KMS-11 (cell line): ENCODE measurements around the gene MLIP.
"Not testable (repeated sequence)": the region's sequence is repeated elsewhere in the genome, so short reads cannot be mapped to it uniquely, and the experiment has no call there.

Experiments
- H2AFZ ChIP-seq: fragments of 200-600 bp; sonication (generic); 2 replicates; pipeline ENCODE4 v1.6.1; 2016; ENCODE audit warnings: antibody characterized with exemption, mixed run types, low read depth
- H3K27ac ChIP-seq: fragments of 200-600 bp; sonication (generic); 2 replicates; pipeline ENCODE4 v1.6.1; 2016; ENCODE audit warnings: mild to moderate bottlenecking, mixed run types
- H3K27me3 ChIP-seq: fragments of 200-600 bp; sonication (generic); 2 replicates; pipeline ENCODE4 v1.6.1; 2017; ENCODE audit warnings: mild to moderate bottlenecking, low read depth, mixed run types, moderate library complexity; ENCODE audit not compliant: insufficient read depth
- H3K36me3 ChIP-seq: fragments of 200-600 bp; sonication (generic); 2 replicates; pipeline ENCODE4 v1.6.1; 2017; ENCODE audit warnings: mild to moderate bottlenecking, mixed run types; ENCODE audit not compliant: insufficient read depth
- H3K4me1 ChIP-seq: fragments of 200-600 bp; sonication (generic); 2 replicates; pipeline ENCODE4 v1.6.1; 2016; ENCODE audit warnings: mild to moderate bottlenecking, low read depth, mixed run types; ENCODE audit not compliant: poor library complexity, severe bottlenecking
- H3K4me2 ChIP-seq: fragments of 200-600 bp; sonication (generic); 2 replicates; pipeline ENCODE4 v1.7.0; 2016; ENCODE audit warnings: mild to moderate bottlenecking, mixed run types
- H3K4me3 ChIP-seq: fragments of 200-600 bp; sonication (generic); IDR thresholded peaks from 2 replicates; pipeline ENCODE4 v1.6.1; 2017; ENCODE audit warnings: low read depth, low read length, mixed read lengths; ENCODE audit not compliant: insufficient read depth
- H3K79me2 ChIP-seq: fragments of 200-600 bp; sonication (generic); 2 replicates; pipeline ENCODE4 v1.6.1; 2016; ENCODE audit warnings: low read depth, mixed run types; ENCODE audit not compliant: insufficient read depth
- H3K9ac ChIP-seq: fragments of 200-600 bp; sonication (generic); 2 replicates; pipeline ENCODE4 v1.6.1; 2016; ENCODE audit warnings: mild to moderate bottlenecking, mixed run types
- H4K20me1 ChIP-seq: fragments of 200-600 bp; sonication (generic); 2 replicates; pipeline ENCODE4 v1.6.1; 2016; ENCODE audit warnings: mild to moderate bottlenecking, mixed run types; ENCODE audit not compliant: insufficient read depth
- TF ChIP-seq, protein P1 (sequence below): fragments of 200-600 bp; sonication (generic); conservative IDR thresholded peaks from 2 replicates; pipeline ENCODE4 v1.6.1; 2017; ENCODE audit warnings: low read depth, mild to moderate bottlenecking, antibody characterized with exemption, low read length, moderate library complexity, mixed read lengths

MLIP gene

DNA sequence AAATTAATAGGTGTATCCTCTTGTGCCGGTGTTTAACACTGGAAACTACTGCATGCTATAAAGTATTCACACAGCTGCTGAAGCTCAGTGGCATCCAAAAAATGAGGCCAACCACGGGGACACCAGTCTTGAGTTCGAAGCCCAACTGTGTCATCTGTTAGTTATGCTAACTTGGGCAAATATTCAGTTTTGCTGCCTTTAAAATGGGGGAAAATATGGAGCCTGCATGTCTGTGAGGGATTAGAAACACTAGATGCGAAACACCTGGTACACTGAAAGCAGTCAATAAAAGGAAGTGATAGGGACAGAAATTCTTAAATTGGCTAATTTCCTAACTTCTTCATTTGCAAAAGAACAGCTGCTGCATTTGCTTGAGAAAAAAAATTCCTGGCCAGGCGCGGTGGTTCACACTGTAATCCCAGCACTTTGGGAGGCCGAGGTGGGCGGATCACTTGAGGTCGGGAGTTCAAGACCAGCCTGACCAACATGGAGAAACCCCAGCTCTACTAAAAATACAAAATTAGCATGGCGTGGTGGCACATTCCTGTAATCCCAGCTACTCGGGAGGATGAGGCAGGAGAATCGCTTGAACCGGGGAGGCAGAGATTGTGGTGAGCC is 36.6 kb upstream of the MLIP start:
- Histone ChIP-seq H3K79me2 (no peaks in the 10 kb centered on the region), H3K4me1 (peaks cover 3% of the 10 kb centered on the region), H3K4me3 (no peak overlapping the region), H3K4me2 (no peak overlapping the region), H3K27me3 (no peaks in the 10 kb centered on the region), H2AFZ (no peak overlapping the region), H3K9ac (no peak overlapping the region), H4K20me1 (no peaks in the 10 kb centered on the region), H3K36me3 (no peaks in the 10 kb centered on the region), H3K27ac (no peak overlapping the region)
- TF ChIP-seq, protein P1, sequence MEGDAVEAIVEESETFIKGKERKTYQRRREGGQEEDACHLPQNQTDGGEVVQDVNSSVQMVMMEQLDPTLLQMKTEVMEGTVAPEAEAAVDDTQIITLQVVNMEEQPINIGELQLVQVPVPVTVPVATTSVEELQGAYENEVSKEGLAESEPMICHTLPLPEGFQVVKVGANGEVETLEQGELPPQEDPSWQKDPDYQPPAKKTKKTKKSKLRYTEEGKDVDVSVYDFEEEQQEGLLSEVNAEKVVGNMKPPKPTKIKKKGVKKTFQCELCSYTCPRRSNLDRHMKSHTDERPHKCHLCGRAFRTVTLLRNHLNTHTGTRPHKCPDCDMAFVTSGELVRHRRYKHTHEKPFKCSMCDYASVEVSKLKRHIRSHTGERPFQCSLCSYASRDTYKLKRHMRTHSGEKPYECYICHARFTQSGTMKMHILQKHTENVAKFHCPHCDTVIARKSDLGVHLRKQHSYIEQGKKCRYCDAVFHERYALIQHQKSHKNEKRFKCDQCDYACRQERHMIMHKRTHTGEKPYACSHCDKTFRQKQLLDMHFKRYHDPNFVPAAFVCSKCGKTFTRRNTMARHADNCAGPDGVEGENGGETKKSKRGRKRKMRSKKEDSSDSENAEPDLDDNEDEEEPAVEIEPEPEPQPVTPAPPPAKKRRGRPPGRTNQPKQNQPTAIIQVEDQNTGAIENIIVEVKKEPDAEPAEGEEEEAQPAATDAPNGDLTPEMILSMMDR = no peak

DNA sequence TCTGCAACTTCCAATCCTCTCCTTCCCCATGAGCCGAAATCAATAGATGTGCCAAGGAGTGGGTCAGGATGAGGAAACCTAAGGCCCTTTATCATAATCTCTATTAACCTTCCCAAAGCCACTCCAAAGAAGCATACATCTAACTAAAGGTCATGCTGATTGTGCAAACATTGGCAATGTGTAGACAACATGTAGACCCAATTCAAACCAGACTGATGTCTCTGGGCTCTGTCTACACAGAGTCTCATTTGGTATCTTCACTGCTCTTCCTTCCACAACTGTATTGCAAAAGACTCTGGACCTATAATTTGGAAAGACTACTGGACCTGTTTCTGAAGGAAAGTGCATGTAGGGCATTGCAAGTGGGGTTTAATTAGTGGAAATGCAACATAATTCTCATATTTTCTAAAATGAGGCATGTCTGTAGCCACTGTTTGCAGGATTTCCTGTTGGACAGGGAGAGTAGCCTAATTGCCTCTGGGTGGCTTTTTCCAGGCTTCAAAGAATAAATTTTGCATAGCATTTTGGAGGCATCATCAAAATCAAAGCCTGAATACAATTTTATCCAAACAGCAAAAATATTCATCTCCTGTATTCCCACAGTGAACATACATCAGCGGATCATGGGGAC is 35.0 kb upstream of the MLIP start:
- Histone ChIP-seq H3K79me2 (no peaks in the 10 kb centered on the region), H3K36me3 (no peaks in the 10 kb centered on the region), H4K20me1 (no peaks in the 10 kb centered on the region), H3K9ac (no peak overlapping the region), H2AFZ (no peak overlapping the region), H3K27me3 (no peaks in the 10 kb centered on the region), H3K27ac (no peak overlapping the region), H3K4me2 (no peak overlapping the region), H3K4me3 (no peak overlapping the region), H3K4me1 (no peaks in the 10 kb centered on the region)
- TF ChIP-seq, protein P1 = no peak

DNA sequence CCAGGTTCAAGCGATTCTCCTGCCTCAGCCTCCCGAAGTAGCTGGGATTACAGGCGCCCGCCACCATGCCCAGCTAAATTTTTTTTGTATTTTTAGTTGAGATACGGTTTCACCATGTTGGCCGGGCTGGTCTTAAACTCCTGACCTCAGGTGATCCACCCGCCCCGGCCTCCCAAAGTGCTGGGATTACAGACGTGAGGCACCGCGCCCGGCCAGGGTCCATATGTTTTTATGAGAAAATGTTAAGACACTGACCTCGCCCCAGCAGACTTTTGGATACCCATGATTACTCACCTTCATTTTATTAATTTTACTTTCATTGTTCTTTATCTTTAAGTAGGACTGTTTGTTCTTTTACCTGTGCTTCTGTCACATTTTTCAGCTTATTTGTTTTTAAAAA is 29.7 kb upstream of the MLIP start:
- H3K9ac ChIP-seq, H4K20me1 ChIP-seq, H3K79me2 ChIP-seq, H3K27ac ChIP-seq, H3K4me1 ChIP-seq, H3K4me2 ChIP-seq, H3K27me3 ChIP-seq, H3K4me3 ChIP-seq, H2AFZ ChIP-seq, H3K36me3 ChIP-seq: not testable (repeated sequence)

DNA sequence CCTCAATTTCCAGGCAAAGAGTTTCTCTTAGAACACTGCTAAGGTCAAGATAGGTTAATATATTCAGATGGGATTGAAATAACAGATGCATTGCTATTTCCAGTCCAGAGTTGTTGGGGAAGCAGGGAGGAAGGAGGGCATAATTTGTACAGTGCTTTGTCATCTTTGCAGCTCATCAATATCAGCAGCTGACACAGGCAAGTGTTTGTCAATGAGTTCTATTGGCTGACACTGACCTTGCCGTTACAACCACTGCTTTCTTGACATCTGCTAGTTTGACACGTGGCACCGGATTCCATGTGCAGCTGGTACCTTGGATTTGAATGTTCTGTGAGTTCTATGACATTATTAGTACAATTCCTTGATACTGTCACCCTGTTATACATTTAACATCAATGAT is 28.0 kb upstream of the MLIP start:
- no peak overlapping the region for H3K4me2 ChIP-seq
- no peaks in the 10 kb centered on the region for H4K20me1 ChIP-seq
- H3K4me3 ChIP-seq = no peak overlapping the region
- no peaks in the 10 kb centered on the region for H3K79me2 ChIP-seq
- no peak overlapping the region for H3K9ac ChIP-seq
- no peaks in the 10 kb centered on the region for H3K27me3 ChIP-seq
- H3K4me1 ChIP-seq = no peaks in the 10 kb centered on the region
- H3K27ac ChIP-seq = no peak overlapping the region
- TF ChIP-seq, protein P1 = no peak
- no peak overlapping the region for H2AFZ ChIP-seq
- H3K36me3 ChIP-seq = no peaks in the 10 kb centered on the region

DNA sequence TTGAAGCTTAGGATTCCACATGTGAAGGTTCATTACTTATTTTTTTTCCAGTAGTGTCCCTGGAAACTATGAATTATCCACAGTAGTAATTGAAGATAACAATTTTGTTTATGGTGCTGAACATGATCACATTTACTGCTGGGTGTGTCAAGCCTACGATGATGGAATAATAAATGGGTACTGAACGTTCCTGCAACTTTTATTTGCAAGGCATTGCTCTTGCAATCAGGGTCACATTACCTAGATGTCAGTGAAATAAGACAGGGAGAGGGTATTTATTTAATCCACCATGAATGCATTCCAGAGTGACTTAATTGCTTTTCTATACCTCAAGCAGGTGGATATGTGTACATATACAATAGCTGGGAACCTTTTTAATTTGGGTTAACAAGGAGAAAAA is 27.0 kb upstream of the MLIP start:
- H3K4me3 ChIP-seq = no peak overlapping the region
- TF ChIP-seq, protein P1 = no peak
- H2AFZ ChIP-seq = no peak overlapping the region
- H3K36me3 ChIP-seq = no peaks in the 10 kb centered on the region
- H3K27ac ChIP-seq = no peak overlapping the region
- no peak overlapping the region for H3K9ac ChIP-seq
- H3K4me2 ChIP-seq = no peak overlapping the region
- H3K4me1 ChIP-seq = no peaks in the 10 kb centered on the region
- no peaks in the 10 kb centered on the region for H3K27me3 ChIP-seq
- no peaks in the 10 kb centered on the region for H4K20me1 ChIP-seq
- H3K79me2 ChIP-seq = no peaks in the 10 kb centered on the region
